Caki2 (cell line): ENCODE data around the gene CD300A. TPM values are rescaled to one million over a fixed set of nuclear protein-coding genes. Genes with fewer than 3 reads are reported as not detected.
A peak's percentile ranks its signal among the peaks of the same experiment; 100 is the strongest.
"Not testable (repeated sequence)": the region's sequence is repeated elsewhere in the genome, so short reads cannot be mapped to it uniquely, and the experiment has no call there.

Experiments used
- DNase-seq: peaks from one replicate; pipeline ENCODE4 v3.0.0-alpha.2; 2015; ENCODE audit warnings: low read depth
- in situ Hi-C: cut with HindIII; loops from 2 replicates; pipeline ENCODE4 v1.10.0; 2016; ENCODE audit warnings: low sequenced_read_pairs, low pct_unique_long_range_greater_than_20kb, mixed read lengths
- total RNA-seq: library from RNA; depleted of rRNA; stranded (reverse); fragments of >200 nt; shearing (Covaris generic); gene quantifications from 2 replicates; pipeline ENCODE4 v1.2.3, GENCODE V29; 2014; ENCODE audit warnings: low replicate concordance

Gene CD300A
- total RNA-seq, 1 experiment from 2014 or later, result not detected

DNA sequence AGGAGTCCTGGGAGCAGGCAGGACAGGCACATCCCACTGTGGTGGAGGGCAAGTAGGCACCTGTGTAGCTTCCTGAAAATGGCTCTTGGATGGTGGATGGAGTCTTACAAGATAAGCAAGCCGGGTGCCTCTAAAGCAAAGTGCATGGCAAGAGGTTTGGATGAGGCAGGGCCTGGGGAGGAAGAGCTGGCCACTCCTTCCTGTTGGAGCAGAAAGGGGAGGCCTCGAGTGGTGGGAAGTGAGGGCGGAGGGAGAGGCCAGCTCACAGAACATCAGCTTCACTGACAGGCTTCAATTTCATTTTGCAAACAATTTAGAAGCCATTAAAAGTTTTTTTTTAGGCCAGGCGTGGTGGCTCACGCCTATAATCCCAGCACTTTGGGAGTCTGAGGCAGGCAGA is 31.0 kb downstream of the CD300A start:
- in situ Hi-C loops, result loop anchor here (25.0 kb wide), 1 partner anchor 185 kb away; no protein-coding TSS in a partner anchor
- DNase-seq, result no peak

DNA sequence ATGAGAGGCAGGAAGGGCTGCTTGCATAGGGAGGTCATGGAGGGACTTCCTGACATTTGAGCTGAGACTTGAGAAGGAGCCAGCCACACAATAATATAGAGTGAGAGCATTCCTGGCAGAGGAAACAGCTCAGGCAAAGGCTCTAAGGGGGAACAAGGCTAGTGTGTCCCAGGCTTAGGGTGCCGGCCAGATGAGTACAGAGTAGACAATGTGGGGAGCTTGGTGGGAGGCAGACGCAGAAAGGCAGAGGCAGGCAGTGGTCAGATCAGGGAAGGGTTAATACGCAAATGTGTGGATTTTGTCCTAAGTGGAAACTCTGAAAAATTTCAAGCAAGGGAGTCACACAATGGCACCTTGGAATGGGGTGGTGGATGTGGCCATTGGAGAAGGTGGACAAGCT is 33.6 kb downstream of the CD300A start:
- in situ Hi-C loops, result loop anchor here (25.0 kb wide), 1 partner anchor 188 kb away; no protein-coding TSS in a partner anchor

DNA sequence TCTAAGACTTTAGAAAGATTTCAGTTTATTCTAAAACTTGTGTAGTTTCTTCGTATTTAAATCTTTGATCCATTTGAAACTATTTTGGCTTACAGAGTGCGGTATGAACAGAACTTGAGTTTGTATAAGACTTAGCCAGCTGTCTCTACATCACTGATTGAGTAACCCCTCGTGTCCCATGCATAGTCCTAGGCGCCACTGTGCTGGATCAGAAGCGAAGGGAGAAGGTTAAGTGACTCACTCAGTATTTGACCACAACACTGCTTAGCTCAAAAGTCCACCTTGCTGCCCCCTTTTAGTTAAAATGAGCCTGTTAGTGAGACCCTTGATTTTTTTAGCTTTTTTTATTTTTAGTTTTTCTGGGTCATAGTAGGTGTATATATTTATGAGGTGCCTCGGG is 36.4 kb downstream of the CD300A start:
- in situ Hi-C loops, result no loop called here
- no peak for DNase-seq

More for the DNA sequence above, 33.6 kb downstream of the CD300A start:
- DNase-seq, result no peak

DNA sequence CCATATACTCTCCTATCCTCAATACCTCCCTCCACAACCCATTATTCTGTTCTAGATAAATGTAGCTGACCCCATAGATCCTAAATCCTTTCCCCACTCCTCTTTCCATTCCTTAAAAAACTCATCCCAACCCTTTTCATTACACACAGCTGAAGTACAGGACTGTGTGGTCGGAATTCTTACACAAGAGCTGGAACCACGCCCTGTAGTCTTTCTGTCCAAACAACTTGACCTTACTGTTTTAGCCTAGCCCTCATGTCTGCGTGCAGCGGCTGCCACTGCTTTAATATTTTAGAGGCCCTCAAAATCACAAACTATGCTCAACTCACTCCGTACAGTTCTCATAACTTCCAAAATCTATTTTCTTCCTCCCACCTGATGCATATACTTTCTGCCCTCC is 37.5 kb downstream of the CD300A start:
- in situ Hi-C loops, DNase-seq: not testable (repeated sequence)

DNA sequence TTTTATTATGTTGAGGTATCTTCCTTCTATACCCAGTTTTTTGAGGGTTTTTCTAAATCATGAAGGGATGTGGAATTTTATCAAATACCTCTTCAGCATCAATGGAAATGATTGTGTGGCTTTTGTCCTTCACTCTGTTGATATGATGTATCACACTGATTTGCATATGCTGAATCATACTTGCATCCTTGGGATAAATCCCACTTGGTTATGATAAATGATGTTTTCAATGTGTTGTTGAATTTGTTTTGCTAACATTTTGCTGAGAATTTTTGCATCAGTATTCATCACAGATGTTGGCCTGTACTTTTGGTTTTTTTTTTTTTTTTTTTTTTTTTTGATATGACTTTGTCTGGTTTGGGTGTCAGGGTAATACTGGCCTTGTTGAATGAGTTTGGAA is 41.7 kb downstream of the CD300A start:
- no peak for DNase-seq
- in situ Hi-C loops, result no loop called here

DNA sequence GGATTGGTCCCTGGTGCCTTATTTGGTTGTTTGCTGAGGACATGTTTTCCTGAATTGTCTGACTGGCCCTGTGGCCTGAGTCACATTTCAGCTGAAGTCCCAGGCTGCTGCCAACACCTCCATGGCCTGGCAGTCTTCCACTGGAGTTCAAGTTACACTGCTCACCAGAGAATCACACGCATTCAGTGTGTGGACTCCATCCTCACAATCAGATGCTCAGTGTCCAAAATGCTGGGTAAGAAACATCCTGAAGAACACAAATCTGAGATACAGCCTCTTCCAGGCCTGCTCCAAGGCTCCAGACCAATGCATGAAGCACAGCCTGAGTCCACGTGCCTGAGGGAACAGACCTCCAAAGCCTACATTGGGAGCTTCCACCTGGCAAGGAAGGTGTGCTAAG is 45.6 kb downstream of the CD300A start:
- DNase-seq, result no peak
- in situ Hi-C loops, result no loop called here

DNA sequence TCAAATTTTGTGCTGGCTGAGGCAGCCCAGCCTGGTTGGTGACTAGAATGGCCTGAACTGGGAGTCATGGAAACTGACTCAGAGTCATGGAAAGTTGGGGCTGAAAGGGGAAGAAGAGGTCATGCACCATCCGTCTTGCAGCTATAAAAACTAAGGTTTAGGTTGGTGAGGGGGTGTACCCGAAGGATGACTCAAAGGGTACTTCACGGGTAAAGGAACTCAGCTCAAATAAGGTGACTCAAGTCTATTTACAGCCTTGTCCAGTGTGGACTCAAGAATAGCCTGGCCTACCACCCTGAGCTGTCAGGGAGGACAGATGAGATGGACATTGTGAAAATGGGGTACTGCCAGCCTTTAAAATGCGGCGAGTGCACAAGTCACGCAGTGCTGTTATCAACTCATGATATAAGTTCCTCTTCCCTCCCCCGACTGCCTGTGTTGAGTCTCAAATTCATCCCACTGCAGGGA is 46.2 kb downstream of the CD300A start:
- peak; percentile 6 for DNase-seq
- in situ Hi-C loops, result no loop called here

DNA sequence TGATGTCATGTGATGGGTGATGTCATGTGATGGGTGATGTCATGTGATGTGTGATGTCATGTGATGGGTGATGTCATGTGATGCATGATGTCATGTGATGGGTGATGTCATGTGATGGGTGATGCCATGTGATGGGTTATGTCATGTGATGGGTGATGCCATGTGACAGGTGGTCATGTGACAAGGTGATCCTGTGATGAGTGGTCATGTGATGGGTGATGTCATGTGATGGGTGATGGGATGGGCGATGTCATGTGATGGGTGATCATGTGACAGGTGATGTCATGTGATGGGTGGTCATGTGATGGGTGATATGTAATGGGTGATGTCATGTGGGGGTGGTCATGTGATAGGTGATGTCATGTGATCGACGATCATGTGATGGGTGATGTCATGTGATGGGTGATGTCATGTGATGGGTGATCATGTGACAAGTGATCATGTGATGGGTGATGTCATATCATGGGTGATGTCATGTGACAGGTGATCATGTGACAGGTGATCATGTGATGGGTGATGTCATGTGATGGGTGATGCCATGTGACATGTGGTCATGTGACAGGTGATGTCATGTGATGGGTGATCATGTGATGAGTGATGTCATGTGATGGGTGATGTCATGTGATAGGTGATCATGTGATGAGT is 47.7 kb downstream of the CD300A start:
- in situ Hi-C loops, result no loop called here
- peak; percentile 93 for DNase-seq

DNA sequence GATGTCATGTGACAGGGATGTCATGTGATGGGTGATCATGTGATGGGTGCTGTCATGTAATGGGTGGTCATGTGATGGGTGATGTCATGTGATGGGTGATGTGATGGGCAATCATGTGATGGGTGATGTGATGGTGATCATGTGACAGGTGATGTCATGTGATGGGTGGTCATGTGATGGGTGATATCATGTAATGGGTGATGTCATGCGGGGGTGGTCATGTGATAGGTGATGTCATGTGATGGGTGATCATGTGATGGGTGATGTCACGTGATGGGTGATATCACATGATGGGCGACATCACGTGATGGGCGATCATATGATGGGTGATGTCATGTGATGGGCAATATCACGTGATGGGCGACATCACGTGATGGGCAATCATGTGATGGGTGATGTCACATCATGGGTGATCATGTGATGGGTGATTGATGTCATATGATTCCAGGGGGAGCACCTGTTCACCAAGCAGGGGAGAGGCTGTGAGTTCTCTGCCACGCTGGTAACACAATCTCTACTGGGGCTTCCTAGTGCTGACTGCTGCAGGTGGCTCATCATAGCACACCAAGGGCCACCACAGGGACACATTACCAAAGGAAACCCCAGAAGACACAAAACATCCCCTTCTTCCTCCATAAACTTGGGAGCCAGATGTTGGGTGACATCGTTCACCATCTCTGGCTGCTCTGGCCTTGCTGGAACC is 48.3 kb downstream of the CD300A start:
- DNase-seq, result no peak
- in situ Hi-C loops, result no loop called here

DNA sequence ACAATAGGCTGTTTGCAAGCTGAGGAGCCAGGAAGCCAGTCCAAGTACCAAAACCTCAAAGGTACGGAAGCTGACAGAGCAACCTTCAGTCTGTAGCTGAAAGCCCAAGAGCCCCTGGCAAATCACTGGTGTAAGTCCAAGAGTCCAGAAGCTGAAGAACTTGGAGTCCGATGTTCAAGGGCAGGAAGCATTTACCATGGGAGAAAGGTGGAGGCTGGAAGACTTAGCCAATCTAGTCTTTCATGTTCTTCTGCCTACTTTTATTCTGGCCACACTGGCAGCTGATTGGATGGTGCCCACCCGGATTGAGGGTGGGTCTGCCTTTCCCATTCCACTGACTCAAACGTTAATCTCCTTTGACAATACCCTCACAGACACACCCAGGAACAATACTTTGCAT is 49.5 kb downstream of the CD300A start:
- DNase-seq, result no peak
- in situ Hi-C loops, result no loop called here

DNA sequence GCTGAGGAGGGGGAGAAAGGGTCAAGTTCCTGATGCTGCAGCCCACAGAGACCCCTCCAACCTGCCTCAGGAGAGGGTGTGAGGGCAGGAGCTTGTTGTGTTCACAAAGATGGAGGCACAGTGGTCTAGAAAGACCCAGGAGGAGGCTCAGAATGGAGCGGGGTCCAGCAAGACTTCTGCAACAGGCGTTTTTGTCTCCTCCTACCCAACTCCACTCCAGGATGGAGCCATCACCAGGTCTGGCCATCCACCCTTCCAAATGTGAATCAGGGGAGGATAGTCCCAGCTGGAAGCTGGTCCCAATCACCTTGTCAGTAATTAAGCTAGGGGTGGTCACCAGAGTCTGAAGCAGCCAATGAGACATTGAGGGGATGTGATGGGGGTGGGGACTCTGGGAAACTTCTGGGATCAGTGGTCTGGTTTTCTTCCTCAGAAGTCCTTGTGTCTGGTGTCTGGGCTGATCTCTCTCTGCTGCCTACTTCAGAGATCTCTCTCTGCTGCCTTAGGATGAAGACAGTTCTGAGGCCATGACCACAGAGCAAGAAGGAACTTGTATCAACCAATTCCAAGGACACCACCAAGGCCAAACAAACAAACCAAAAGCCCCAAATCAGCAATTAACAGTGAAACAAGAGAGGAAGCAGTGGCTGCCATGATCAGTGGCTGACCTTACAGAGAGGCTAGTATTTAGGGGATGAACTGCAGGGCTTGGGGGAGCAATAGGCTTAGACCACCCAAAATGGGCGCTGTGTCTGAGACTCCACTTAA is 50.3 kb downstream of the CD300A start:
- in situ Hi-C loops, result no loop called here
- no peak for DNase-seq

DNA sequence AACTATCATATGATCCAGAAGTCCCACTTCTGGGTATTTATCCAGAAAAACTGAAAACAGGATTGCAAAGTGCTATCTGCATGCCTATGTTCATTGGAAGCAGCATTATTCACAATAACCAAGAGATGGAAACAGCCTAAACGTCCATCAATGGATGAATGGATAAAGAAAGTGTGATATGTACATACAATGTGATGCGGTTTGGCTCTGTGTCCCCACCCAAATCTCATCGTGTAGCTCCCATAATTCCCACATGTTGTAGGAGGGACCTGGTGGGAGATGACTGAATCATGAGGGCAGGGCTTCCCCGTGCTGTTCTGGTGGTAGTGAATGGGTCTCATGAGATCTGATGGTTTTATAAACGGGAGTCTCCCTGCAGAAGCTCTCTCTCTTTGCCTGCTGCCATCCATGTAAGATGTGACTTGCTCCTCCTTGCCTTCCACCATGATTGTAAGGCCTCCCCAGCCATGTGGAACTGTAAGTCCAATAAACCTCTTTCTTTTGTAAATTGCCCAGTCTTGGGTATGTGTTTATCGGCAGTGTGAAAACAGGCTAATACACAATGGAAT is 52.1 kb downstream of the CD300A start:
- DNase-seq, result not testable (repeated sequence)

DNA sequence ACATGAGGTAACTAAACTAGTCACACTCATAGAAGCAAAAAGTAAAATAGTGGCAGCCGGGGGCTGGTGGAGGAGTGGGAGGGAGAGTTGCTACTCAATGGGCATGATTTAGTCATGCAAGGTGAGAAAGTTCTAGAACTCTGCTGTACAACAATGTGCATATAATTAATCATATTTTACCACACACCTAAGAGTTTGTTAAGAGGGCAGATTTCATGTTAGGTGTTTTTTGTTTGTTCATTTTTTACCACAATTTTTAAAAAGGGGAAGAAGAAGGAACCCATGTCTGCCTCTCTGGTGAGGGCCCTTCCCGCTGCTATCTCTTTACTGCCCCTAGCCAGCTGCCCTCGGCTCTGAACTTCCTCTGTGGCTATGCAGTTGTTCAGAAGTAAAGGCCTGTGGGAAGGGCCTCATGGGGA is 53.6 kb downstream of the CD300A start:
- no peak for DNase-seq
- in situ Hi-C loops, result no loop called here

More for the DNA sequence above, 52.1 kb downstream of the CD300A start:
- in situ Hi-C loops, result not testable (repeated sequence)

DNA sequence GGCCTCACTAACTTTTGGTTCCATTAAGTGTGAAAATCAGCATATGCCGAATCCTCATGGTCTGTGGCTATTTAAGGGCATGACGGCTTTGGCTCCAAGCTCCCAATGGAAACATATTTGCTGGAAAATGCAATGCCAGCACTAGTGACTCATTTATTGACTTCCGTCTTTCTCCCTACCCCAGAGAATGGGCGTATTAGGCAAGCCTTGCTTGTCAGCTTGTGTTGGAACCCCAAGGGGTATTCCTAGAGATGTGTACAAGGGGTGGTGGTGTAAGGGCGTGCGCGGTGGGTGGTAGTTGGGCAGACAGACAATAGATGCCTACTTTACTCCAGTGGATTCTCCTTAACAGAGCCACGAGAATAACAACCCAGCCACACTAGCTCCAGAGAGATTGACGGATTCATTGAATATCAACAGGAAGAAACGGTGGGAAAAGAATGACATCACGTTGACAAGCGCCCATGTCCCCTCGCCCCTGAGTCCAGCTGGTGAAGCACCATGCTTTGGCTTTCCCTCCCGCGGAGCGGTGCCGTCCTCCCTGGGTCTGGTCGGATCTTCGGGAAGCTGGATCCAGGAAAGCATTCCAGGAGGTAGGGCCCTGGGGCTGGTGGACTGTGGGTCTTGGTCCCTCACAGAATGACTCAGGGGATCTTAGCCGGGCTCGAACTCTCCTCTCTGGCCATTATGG is 54.5 kb downstream of the CD300A start:
- in situ Hi-C loops, result no loop called here
- no peak for DNase-seq

DNA sequence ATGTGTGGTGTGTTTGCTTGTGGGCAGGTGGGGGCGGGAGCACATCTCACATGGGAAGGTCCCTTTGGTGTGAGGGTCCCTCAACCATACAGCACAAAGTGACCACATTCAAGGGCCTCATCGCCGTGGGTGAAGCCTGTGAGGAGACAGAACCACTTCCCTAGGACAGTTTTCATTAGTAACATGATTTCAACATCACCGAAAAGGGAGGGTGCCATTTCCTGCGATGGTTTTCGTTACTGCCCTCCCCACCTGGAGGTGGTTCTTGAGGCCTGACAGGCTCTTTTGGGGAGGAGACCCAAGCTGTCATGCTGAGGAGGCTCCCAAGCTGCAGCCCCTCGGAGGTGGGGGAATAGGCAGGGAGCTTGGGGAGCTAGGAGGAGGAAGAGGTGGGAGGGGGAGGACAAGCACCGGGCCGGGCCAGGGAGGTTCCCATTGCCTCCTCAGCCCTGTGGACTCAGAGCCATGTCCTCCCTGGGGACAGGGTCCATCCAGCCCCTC is 55.3 kb downstream of the CD300A start:
- in situ Hi-C loops, result no loop called here
- DNase-seq, result no peak

DNA sequence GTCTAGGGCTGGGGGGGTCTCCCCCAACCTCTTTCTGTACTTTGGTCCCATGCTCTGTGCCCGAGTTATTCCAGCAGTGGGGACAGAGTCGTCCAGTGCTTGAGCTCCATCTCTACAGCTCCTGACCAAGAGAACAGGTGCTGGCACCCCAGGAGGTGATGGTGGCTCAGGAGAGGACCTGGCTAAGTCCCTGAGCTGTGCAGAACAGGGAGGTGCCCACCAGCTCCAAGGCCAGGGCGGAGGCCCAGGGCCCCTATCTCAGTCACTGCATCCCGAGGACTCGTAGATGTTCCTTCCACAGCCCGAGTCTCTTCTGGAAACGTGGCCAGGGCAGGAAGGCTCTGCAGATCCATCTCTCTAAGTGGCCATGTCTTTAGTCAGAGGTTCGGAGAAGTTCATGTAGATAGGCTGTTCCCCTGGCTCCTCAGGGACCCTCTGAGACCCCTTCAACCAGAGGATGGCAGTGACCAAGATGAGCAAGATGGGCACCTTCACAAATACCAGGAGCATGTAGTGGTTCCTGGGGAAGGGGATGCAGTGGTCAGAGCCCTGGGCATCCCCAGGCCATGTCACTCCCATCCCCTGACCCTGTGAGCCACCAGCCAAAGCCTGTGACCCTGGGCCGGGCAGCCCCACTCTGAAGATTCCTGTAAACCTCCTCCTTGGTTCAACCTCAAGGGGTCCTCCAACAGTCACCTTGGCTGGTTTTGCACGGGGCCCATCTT is 56.1 kb downstream of the CD300A start:
- no peak for DNase-seq
- in situ Hi-C loops, result no loop called here

DNA sequence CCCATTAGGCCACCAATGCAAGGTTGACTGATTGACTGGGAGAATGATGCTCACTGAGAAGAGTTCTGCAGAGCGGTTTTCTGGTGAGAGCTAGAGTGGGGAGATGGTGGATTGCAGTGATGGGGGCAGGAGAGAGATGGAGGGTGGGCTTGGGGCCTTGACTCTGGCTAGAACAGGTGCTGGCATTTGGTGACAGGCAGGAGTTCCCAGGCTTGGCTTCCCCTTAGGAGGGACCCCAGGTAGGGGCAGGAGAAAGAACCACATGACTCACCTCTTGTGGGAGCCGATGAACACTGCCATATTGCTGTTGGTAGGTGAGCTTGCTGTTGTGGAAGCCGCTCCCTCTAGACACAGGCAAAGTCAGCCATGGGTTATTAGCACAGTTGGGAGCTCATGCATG is 56.9 kb downstream of the CD300A start:
- in situ Hi-C loops, result no loop called here

More for the DNA sequence above, 56.9 kb downstream of the CD300A start:
- no peak for DNase-seq
